Activated CD8-positive, alpha-beta memory T cell treated with anti-CD3 and anti-CD28 coated beads, Interleukin-2, amount 50 U/mL, for 24 hours (primary cell): ENCODE results near the gene STRADA.

Source experiments
- DNase-seq: peaks from one replicate; pipeline ENCODE4 v3.0.0-alpha.2; 2020; ENCODE audit errors: extremely low read depth

STRADA gene

GRCh38 chr17:63701456-63701820 is 40.2 kb downstream of the STRADA start:
- DNase-seq = no peak

DNA sequence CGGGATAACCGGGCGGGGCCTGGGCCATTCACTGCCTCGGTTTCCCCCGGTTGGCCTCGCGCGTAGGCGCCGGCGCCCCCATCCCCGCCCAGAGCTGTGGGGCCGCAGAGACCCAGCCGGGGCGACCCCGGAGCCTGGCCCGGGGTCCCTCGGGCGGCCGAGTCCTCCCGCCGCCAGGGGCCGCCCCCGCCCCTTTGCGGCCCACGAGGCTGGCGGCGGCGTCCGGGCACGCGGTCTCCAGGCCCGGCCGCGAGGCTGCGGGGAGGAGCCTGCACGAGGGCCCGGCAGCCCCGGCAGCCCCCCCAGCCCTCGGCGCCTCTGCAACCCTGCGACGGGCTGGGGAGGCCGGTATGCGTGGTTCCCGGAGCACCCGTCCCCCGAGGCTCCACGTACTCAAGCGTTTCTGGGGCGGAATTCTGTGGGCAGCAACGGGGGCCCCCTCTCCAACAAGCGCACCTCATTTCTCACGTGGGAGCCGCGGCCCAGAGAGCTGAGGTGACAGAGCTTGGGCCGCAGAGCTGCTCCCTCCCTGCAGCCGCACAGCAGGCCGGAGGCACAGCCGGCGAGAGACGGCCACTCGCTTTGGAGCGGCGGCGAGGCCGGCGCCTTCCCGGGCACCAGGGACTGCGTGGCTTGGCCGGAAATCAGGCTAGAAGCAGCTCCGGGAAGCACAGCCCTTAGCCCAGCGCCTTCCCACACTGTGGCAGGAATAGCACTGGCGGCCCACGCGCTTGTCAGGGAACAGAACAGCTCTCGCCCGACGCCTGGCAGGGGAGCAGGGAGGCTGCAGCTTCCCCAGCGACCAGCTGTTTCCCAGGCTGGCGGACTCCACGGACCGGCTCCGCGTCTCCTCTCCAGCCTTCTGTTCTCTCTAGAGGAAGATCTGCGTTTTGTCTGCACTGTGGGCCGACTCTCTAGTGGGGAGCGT is 40.8 kb downstream of the STRADA start:
- DNase-seq = no peak

DNA sequence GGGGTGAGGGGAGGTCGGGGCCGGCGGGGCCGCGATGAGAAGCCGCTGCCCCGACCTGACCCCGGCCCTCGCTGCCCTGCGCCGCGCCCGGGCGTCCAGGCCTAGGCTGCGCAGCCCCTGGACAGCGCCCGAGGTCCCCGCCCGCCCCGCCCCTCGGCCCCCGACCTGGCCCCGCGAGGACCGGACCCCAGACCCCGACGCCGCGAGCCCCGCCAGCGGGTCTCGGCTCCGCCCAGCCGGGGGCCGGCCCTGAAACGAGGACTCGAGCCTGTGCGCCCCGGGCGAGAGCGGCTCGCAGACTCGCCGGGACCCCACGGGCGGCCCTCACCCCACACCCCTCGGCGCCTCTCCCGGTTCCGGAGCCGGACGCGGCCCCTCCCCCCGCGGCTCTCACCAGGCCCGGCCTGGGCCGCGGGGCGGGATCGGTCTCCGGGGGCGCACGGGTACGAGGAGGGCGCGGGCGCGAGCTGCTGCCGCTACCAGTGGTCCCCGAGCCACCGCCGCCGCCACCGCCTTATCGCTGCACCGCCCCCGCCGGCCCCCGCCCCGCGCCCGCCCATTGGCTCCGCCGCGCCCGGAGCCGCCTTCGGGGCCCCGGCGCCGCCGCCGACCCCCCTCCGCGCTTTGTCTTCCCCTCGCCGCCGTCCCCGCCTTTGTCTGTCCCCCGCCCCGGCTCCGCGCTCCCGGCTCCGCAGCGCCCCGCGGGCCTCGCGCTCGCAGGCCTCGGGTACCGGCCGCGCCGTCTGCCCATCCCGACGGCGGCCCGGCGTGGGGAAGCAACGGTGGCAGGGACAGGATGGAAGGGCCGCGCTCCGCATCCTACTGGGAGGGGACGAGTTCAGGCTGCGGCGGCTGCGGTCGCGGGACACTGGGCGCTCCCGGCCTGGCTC is 41.7 kb downstream of the STRADA start, which contains the start of gene LIMD2:
Gene LIMD2, minus strand, starts transcription at position 488 of the 890 bp plus-strand sequence. CDS start 827 bp downstream, outside the sequence.
- DNase-seq = no peak

GRCh38 chr17:63698886-63699637 is 42.5 kb downstream of the STRADA start:
- no peak for DNase-seq

DNA sequence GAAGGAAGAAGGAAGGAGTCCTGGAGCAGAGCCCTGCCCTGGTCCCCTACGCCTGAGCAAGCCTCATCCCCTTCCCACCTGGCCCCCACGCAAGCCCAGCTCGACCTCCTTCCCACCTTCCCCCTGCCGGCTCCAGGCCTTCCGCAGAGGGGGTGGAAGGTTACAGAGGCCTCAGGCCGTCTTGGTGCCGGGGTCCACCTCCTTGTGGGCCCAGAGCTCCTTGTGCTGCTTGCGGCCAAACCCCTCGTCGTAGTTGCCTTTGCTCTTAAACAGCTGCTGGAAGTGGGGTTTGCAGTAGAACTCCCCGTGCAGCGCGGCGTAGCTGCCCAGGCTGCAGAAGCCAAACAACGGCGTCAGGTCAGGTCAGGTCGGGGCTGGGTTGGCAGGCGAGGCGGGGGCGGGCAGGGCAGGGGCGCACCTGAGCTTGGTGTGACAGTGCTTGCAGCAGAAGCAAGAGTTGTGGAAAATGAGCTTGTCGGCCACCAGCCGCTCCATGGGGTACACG is 43.2 kb downstream of the STRADA start:
- no peak for DNase-seq

DNA sequence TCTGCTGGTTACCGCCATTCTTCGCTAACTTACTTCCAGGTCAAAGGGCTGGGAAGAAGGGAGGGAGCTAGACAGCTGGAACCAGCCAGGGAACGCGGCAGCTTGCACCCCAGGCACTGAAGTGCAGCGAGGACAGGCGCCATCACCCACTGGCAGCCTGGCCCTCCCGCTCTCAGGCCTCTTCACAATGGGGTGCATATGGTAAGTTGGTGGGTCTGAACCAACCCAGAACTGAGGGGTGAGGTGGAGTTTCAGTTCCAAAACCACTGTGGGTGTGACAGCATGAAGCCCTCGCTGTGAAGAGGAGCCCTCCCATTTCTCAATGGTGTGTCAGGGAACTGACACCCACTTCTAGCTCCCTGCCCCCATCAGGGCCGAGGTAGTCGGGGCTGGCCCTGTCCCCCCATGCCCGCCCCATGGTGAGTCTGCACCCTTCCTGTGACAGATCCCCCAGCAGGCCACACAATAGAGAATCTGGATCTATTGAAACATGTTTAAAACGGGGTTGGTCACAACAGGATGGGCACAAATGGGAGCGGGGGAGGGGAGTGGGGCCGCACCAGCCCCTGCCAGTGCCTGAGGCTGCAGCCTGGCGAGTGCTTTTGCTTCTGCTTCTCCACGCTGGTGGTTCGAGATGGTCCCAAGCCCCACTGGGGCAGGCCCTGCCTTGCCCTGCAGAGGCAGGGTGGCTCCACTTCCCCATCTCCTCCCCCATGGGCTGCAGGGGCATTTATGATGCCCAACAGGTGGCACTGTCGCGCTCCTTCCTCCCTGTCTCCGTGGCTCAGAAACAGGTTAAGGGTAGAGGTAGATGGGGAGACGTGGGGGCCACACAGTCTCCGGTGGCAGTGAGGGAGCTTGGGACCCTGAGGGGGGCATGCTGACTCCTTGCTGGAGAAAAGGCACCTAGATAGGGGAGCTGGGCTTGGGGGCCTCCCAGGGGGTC is 44.0 kb downstream of the STRADA start:
- no peak for DNase-seq

DNA sequence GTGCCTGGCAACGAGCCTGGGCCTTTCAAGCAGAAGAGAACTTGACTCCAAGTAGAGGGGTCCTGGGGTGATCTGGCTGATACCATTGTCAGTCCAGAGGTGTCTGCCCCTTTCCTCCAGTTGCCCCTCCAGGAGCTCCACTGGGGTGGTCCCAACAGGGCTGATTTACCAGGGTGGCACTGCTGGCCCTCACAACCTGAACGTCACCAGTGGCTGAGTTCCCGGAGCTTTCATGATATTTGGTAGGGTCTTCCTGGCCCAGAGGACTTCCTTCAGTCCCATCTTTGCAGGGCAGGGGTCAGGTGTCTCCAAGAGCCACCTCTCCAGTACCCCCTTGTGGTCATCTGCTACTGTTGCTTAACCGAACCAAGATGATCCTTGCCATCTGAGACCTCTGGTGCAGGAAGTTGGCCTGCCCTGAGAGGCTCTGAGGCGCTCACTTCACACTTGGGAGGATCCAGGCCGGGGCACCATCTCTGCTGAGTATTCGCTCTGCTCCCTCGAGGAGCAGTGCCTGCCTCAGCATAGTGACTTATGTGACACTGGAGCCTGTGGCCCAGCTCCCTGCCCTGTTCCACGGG is 45.1 kb downstream of the STRADA start:
- no peak for DNase-seq

GRCh38 chr17:63695889-63696288 is 45.7 kb downstream of the STRADA start:
- DNase-seq = no peak

GRCh38 chr17:63694950-63695773 is 46.4 kb downstream of the STRADA start:
- no peak for DNase-seq

GRCh38 chr17:63694229-63694949 is 47.2 kb downstream of the STRADA start:
- no peak for DNase-seq

- no peak for DNase-seq
These were observed 48.0 kb downstream of the STRADA start for GRCh38 chr17:63693411-63694113.

GRCh38 chr17:63692195-63692816 is 49.3 kb downstream of the STRADA start:
- no peak for DNase-seq

- no peak for DNase-seq
These were observed 52.1 kb downstream of the STRADA start for GRCh38 chr17:63689479-63689878.

GRCh38 chr17:63688396-63689020 is 53.1 kb downstream of the STRADA start:
- no peak for DNase-seq

GRCh38 chr17:63686138-63686685 is 55.4 kb downstream of the STRADA start:
- DNase-seq = no peak

- DNase-seq = no peak
These were observed 56.0 kb downstream of the STRADA start for GRCh38 chr17:63685578-63685977.

DNA sequence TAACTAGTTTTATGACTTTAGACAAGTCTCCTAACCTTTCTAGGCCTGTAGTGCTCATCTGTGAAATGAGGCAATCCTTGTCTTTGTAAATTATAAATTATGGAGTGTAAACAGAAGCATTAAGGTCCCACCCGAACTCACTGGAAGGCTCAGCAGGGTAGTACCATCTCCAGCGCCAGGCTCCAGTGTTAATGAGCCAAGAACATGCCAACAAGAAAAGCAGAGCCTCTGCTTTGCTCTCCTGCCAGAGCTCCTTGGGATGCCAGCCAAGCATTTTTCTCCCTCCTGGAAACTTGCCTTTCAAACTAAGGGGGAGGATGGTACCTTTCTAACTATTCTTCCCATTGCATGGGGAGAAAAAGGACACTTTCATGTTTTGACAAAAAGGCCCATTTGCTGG is 56.6 kb downstream of the STRADA start:
- no peak for DNase-seq
